Measurements from ENCODE around the gene ABHD14A.

The ABHD14A gene

DNA sequence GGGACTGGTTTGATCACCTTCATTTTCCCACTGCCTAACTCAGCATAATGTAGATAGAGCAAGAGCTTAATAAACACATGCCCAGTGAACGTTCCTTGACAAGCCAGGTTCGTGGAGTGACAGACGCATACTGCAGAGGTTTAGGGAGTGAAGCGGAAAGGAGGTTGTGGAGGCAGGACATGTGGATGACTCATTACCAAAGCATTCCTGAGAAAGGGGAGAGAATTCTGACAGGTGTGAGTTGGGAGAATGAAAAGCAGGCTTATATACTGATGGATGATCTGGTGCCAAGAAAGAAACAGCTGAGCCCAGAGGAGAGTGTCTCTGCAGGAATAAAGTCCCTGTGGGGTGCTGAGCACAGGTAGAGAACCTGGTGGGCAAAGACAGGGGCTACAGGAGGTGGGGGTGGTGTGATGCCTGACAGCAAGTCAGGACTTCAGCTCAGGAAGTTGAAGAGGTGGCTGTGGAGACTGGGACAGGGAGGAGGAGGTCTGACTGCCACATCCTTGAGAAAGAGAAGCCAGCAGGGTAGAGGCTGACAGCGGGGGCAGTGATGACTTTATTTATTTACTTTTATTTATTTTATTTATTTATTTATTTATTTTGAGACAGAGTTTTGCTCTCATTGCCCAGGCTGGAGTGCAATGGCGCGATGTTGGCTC, 23.2 kb downstream of the ABHD14A start:
- DNase-seq: no peak

DNA sequence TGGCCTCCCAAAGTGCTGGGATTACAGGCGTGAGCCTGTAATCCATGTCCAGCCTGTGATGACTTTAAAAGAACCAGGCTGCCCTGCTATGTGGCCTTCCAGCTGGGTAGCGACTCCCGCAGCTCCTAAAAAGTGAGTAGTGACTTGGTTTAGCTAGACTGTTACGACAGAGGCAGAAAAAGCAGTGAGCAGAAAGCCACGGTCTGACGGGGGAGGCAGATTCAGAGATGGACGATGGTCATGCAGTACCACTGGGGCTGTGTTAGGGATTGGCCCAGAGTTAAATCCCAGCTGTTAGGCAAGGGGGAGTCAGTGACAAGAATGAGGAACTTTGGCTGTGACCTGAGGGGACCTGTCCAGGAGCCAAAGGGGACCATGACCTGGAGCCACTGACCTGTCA, 23.9 kb downstream of the ABHD14A start:
- DNase-seq: no peak

DNA sequence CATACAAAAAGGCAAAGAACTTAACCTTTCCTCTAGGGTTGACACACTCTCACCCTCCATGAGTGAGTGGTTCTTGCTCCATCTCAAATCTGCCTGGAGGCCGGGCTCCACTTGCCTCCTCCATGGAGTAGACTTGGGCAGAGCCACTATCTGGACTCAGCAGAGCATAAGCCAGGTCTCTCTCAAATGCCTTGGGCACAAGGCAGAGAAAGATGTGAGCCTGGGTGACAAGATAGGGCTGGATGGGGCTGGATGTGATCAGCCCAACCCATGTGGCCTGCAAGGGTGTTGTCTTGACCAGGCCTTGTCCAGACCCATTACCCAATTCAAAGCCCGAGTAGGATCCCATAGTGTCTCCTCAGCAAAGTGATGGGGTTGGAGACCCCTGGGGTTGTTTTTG, 25.0 kb downstream of the ABHD14A start:
- no peak for DNase-seq

DNA sequence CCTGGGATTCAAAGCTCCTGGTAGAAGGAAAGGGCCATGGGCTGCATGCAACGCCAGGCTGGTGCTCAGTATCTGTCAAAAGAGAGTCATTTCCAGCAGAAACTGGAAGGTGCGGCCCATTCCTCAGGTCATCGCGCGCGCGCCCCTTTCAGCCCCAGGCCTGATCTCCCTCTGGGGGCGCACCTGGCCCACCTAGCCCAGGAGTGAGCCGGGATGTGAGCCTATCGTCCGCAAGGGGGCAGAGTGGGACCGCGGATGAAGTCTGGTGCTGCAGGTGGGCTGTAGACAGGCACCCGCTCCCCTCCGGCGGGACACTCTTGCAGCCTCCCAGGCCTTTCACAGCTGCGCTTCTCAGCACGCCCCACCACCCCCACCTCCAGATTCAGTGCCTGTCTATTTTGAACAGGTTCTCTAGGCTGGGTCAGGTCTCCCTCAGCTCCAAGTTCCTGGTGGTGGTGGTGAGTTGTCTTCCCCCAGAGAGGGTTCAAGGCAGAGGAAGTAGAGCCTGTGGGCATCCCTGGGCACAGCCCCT, 26.6 kb downstream of the ABHD14A start:
- DNase-seq: peak; percentile 80

DNA sequence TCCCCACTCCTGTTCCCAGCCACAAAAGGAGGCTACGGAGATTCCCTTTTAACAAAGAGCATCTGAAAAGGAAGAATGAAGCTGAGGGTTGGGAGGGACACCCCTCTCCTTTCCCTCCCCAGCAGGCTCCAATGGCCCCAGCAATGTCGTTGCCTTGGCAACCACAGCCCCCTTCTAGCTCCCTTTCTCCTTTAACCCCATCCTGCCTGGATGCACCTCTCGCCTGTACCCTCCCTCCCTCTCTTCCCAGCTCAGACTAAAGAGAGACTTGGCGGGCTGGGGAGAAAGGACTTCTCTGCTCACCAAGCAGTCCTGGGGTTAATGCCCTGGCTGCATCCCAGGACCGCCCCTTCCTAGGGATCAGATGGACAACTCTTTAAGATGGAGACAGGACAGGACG, 27.9 kb downstream of the ABHD14A start:
- no peak for DNase-seq

DNA sequence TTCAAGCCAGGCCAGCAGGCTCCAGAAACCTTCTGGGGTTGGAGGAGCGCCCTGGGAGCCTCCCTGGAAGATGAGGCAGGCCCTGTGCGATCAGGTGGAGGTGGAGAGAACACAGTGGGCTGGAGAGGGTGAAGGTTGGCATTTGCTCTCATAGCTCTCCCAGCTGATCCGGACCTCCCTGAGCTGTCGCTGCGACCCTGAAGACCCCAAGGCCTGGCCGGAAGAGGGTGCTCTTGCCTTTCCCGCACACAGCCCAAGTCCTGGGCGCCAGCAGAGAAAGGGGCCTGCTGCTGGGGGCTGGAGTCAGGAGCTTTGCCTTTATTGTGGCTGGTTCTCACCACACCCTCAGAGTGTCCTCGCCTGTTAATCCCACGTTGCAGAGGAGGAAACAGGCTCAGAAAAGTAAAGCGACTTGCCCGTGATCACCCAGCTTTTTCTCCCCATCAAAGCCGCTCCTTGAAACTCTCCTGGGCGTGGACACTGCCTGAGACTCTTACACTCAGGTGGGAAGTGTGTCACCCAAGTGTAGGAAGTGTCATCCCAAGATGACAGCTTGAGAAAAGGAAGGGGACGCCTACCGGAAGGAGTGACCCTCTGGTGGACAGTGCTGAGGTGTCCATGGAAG, 29.4 kb downstream of the ABHD14A start:
- DNase-seq: no peak

DNA sequence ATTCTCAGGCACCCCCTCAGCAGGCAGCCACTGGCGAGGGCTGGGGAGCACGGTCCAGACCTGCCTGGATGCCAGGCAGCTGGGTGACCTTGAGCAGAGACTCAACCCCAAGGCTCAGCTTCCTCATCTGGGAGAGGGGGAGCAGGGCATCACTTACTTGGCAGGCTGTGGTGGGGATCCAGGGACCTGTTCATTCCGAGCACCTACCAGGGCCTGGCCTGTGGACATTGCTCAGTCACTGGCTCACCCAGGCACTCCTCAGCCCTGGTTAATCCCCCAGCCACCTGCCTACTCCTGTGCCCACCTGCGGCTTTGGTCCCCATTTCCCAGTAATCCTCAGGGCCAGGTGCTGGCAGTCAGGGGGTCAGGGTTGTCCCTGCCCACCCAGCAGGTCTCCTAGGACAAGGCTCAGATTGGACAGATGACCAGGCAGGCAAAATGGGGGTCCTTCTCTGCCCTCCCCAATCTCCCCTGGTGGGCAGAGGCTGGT, 30.1 kb downstream of the ABHD14A start:
- DNase-seq: no peak

DNA sequence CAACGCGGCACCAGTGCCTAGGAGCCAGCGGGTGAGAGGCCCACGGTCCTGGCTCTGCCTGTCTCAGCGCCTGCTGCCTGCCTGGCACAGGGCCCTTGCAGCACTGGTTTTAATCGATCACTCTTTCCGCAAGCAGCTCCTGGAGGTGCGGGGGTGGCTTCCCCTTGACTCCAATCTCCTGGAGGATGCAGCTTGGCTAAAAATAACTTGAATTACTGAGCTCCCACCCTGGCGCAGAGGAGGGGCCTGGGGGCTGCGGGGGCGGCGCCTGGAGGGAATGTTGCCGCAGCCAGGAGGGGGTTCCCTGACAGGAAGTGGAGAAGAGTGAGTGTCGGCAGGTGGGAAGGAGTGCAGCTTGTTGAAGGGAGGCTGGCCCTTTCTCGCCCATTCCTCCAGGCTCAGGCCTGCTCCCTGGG, 30.7 kb downstream of the ABHD14A start:
- no peak for DNase-seq

DNA sequence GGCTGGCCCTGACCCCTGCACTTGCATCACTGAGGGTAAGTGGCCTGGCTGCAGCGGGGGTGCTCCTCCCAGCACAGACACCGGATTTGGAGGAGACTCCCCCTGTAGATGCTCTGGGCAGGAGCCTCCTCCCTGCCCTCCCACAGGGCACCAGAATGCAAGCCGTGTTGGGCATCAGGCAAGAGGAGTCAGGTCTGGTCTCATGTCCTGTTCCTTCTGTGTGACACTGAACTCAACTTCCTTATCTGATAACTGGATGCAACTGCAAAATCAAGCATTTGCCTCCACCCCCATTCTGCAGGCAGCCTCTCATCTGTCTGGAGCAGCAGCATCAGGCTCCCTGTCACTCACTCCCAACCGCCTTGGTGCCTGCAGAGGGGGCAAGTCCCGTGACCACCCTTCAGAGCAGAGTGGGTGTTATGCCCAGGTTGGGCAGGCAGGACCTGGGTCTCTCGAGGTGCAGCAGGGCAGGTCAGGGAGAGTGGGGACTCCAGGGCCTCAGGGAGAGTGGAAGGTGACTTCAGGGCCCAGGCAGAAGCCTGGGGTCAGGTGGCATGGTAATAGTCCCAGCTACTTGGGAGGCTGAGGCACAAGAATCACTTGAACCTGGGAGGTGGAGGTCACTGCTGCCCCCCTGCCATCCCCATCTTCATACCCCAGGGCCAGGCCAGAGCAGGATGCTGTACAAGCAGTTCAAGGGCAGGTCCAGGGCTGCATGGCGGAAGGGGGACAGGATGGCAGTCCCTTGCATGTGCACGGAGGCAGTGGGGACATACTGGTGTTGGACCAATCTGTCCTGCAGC, 31.4 kb downstream of the ABHD14A start:
- no peak for DNase-seq

- no peak for DNase-seq
Observed at GRCh38 chr3:52006820-52007133, 31.9 kb downstream of the ABHD14A start.

- DNase-seq: no peak
Observed at GRCh38 chr3:52007291-52007690, 32.4 kb downstream of the ABHD14A start.

- DNase-seq: no peak
Observed at GRCh38 chr3:52010431-52010830, 35.6 kb downstream of the ABHD14A start.

DNA sequence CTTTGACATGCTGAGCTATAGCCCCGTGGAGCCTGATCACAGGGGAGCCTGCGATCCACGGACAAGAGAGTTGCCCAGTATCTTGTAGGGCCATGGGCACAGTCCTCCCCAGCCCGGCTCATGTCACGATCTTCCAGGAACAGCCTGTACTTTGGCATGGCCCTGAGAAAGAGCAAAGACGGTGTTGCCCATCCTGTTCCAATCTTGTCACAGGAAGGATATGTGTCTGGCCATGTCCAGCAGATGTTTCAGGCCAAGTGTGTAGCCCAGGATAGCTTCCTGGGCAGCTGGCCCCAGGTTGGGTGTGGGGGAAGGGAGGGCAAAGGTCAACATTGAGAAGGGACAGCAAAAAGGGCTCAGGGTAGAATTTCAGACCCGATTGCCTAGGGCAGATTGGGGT, 37.8 kb downstream of the ABHD14A start:
- DNase-seq: no peak

DNA sequence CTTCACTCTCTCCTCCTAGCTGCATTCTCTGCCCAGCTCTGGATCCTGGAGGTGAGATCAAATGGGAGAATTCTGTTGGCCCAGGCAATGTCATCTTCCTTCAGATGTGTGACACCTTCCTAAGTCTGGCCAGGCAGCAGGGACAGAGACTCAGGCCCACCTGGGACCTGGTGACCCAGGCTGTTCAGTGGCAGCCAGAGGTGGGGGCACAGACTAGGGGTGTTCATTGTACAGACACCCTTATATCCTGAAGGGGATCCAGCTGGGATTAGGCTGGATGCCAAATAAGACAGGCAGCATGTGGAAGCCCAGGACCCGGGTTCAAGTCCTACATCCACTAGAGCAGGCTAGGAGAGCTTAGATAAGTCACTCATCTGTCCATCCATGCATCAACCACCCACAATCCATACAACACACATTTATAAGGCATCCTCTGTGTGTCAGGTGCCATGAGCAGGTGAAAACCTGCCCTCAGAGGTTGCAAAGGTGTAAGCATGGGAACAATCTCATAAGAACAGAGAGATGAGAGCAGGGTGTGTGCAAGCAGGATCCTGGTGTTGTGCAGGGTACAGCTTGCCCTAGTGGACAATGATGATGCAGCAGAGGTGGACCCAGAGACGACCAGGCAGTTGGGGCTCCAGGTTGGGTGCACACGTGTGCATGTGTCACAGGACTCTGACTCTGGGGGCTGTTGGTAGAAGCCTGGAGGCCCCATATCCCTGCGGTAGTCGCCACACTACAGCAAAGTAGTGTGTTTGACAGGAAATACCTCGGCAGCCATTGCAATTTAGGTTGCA, 39.1 kb downstream of the ABHD14A start:
- DNase-seq: no peak

GRCh38 chr3:52014613-52015012, 39.7 kb downstream of the ABHD14A start:
- no peak for DNase-seq

DNA sequence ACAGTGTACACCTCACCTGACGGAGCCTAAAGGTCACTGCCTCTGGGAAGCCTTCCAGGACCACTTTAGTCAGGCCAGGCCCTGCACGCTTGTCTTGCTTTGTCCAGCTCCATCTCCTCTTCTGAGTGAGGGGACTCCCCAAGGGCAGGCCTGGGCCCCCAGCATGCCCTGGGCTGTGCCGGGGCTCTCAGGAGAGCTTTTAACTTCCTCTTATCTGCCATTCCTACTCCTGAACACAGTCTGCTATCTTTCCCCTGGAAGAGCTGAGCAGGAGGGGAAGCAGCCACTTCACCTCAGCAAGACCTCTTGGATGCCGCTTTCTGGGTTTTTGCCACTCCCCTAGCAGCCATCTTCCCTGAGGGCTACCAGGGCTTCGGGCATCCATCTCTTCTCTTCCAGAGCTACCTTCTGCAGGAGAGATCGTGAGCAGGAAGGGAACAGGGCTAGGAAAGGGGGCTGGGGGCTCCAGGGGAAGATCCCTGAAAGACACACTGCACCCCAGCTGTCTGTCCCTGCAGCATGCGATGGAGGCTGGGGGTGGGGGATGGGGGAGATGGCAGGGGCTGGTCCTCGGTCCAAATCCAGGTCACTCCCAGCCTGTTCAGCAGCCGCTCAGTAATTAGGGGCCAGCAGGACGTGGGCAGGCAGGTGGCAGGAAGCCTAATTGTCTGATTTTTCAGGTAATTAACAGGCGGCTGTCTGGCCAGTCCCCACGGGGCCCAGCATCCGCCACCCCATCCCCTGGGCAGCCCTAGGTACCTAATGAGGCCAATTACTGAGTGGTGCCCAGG, 40.8 kb downstream of the ABHD14A start:
- DNase-seq: no peak

DNA sequence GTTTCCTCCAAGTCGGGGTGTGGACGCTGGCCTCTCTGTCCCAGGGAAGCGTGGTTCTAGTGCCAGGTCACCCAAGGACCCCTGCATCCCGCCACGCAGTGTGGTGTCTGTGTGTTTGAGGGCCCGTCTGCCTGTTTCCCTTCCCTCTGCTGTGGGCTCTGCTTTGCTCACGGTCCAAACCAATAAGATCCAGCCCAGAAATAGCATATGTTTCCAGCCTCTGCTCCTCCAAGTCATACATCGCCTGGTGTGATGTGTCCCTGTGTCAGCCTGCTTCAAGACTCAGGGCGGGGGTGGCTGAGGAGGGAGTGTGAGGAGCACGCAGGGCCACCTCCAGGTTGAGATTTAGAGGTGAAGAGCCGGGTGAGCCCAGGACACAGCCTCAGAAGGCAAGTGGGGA, 42.7 kb downstream of the ABHD14A start:
- no peak for DNase-seq

DNA sequence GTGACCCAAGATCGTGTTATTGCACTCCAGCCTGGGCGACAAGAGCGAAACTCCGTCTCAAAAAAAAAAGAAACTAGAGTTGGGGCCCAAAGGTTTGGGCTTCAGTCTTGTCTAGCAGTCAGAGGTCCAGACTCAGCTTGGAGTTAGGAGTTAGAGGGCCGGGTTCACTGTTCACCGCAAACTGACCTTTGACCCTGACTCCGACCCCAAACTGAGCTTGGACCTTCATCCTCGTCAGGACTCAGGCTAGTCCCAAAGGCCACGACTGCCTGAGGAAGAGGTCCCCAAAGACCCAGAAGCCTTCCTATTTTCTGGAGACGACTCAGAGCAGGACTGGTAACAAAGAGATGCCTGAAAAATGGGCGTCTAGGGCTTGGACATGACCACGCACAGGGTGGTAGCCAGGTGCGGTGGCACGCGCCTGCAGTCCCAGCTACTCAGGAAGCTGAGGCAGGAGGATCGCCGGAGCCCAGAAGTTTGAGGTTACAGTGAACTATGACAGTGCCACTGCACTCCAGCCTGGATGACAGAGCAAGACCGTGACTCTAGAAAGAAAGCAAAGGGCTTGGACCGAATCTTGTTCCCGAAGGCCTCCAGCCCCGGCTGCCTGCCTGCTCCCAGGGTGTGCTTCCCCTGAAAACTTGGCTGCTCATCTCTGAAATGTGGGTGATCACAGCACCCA, 43.6 kb downstream of the ABHD14A start:
- no peak for DNase-seq

- no peak for DNase-seq
Observed at GRCh38 chr3:52019352-52020080, 44.7 kb downstream of the ABHD14A start.

DNA sequence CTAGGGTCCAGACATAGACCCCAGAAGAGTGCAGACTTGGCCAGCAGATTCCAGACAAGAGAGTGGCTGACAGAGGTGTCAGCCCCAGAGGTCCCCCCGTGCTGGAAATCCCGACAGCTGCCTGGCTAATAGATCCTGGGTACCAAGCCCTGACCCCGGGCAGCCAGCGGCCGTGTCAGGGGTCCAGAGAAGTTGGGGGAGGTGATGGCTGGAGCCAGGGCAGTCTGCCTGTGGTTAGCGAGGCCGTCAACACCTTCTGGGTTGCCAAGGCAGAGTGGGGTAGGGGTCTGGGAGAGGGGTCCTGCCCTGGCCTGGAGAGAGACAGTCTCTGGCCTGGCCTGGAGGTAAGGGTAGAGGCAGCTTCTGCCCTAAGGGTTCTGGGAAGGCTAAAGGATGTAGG, 45.9 kb downstream of the ABHD14A start:
- no peak for DNase-seq
